IPS-NIHi11 (cell line): ENCODE data around the gene SLC22A5.

ENCODE experiments used
- DNase-seq: peaks from one replicate; pipeline ENCODE4 v3.0.0; 2012; ENCODE audit warnings: mixed read lengths, low spot score

Gene SLC22A5

DNA sequence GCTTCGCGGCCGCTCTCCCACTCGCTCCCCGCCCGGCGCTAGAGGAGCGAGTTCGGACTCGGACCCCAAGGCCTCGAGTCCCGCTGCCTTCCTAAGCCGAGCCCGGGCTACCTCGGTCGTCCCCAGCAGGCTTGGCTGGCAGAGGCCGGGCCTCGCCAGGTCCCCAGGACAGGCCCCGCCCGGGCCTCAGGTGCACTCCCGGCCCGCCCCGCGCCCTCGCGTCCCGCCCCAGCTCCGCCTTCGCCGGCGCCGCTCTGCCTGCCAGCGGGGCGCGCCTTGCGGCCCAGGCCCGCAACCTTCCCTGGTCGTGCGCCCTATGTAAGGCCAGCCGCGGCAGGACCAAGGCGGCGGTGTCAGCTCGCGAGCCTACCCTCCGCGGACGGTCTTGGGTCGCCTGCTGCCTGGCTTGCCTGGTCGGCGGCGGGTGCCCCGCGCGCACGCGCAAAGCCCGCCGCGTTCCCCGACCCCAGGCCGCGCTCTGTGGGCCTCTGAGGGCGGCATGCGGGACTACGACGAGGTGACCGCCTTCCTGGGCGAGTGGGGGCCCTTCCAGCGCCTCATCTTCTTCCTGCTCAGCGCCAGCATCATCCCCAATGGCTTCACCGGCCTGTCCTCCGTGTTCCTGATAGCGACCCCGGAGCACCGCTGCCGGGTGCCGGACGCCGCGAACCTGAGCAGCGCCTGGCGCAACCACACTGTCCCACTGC lies at the start of gene SLC22A5:
Gene SLC22A5, plus strand, starts transcription at position 237 of the 707 bp plus-strand sequence. Its CDS starts 263 bp downstream, at position 500.
- peak; percentile 92 for DNase-seq

DNA sequence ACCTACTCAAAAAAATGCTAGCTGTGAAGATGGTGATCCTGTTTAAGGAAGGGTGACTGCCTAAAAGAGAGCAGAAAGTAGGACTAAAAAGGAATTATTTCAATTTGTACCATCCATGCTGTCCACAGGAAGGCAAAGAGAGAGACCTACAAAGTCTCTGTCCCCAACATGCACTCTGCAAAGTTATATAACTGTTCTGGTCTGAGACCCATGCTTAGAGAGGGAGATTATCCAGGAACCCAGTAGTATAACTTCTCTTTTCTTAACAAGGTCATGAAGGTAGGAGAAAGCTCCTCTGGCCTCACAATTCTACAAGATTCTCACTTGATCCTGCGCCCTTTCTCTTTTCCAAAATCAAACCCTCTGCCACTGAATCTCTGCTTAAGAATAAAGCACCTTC lies 49.5 kb upstream of the SLC22A5 start:
- DNase-seq = no peak

DNA sequence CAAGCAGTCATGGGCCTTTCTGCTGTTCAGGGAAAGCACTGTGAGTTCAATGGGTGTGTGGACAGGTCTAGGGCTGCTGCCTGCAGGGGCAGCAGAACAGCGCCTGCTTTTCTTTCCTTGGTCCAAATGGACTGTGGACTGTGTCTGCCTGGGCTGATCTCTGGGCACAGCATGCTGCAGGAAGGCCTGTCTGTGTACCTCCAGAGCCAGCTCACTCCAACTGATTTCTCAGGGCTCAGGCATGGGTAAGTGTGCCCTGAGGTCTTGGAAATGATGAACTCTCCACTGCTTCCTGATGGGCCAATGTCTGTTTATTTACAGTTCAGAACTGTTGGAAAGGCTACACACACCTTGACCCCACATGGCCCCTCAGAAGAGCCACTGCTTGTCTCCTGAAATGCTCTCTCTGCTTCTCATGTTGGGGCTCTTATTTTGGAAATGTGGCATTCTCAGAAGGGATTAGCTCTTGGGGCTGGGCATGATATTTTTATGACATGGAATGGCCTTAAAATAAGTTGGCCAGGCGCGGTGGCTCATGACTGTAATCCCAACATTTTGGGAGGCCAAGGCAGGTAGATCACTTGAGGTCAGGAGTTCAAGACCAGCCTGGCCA lies 48.3 kb upstream of the SLC22A5 start:
- no peak for DNase-seq

DNA sequence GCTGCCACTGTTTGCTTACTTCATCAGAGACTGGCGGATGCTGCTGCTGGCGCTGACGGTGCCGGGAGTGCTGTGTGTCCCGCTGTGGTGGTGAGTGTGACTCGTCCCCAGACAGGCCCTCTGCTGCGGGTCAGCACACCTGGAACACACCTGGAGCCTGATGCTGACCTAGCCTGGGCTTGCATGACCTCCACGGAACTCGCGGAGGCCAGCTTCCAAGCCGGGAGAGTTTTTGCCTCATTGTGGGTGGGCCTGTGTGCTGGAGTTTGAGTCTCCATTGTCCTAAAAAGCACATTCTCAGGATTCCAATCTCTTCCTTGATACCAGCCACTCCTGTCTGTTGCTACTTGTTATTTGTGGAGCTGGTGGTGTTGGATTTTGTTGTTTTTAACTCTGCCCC lies 47.2 kb upstream of the SLC22A5 start:
- DNase-seq = peak; percentile 63

DNA sequence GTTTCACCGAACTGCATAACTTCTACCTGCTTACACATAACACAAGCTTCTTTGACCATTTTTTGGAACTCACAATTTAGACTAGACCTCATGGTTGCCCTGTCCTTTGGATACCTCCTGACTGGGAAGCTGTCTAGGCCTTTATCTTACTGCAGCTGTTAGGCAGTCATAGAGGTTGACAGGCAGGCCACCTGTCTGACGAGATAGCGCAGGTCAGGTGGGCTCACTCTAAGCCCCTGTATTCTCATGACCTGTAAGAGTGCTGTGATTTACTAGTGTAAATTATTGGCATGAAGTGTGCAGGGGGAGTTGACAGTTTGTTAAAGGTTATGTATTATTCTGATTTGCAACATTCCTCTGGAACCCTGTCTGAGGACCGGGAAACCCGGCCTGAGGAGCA lies 46.3 kb upstream of the SLC22A5 start:
- DNase-seq = no peak

DNA sequence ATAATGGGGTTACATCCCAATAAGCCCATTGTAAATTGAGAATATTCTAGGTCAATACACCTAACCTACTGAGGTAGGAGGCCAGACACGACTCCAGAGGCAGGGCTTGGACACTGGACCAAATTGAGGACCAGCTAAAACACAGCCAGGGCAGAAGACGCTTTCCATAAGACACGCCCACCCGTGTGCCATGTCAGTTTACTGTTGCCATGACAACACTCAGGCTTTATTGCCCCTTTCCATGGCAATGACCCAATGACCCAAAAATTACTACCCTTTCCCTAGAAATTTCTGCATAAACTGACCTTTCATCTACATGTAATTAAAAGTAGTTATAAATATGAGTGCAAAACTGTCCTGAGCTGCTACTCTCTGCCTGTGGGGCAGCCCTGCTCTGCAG lies 43.8 kb upstream of the SLC22A5 start:
- DNase-seq = no peak

DNA sequence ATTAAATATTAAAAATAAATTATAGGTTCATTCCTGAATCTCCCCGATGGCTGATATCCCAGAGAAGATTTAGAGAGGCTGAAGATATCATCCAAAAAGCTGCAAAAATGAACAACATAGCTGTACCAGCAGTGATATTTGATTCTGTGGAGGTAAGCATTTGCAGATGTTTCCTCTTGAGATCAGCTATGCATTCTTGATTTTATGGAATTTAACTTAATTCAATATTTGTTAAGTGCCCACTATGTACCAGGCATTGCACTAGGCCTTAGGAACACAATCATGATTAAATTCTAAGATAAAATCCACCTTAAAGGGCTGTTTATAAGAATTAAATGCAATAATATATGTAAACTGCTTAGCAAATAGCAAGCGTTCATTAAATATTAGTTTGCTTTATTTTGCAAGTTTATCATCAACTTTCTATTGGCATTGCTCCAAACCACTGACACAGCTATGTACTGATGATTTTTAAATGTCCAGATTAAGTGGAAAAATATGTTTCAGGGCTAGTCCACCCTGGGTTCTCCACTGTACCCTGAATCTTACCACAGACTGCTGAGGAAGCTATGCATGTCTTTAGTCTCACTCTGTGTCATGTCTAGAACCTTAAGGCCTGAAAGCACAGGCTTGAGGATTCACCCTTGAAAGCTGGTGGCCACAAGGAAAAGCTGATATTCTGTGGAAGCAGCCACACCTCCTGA lies 42.1 kb upstream of the SLC22A5 start:
- no peak for DNase-seq

DNA sequence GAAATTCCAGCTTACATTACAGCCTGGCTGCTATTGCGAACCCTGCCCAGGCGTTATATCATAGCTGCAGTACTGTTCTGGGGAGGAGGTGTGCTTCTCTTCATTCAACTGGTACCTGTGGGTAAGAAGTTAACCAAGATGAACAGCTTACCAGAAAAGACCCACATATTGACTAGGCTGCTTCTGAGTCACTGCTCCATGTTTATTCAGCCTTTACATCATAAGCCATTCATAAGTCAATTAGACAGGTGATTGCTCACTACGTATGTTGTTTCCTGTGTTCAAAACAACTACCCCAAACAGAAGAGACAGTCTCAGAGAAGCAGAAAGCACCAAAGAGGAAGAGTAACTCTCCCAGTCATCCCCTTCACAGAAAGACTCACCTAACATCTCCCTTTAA lies 34.7 kb upstream of the SLC22A5 start:
- no peak for DNase-seq

DNA sequence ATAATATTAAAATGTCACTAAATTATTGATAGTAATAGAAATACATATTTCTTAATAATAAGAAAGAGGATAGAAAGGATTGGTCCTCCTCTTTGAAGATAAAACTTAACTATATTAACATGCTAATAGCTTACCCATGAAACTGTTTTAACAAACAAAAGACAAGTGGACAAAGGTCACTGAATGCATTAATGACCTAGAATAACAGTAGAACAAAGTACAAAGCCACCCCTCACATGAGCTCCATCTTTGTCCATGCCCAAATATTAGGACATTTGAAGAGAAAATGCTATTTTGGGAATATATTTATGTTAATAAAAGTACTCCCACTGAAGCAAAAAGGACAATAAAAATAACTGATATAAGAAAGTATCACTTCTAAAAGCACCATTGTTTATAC lies 34.1 kb upstream of the SLC22A5 start:
- no peak for DNase-seq

DNA sequence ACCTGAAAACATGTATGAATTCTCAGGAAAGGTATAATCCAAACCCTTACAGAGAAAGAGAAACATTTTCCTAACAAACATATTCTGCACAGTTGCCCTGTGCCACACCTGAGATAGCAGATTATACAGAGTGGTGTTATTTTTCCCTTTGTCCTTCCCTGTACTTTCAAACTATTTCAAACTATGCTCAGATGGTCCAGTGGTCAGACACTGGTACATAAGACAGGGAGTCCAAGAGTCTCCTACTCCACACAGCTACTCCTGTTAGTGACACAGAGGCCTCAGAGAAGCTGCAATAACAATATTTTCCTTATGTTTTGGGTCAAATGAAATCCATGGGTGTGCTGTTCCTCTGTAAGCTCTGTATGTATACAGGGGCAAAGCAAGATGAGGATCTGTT lies 30.0 kb upstream of the SLC22A5 start:
- DNase-seq = no peak

DNA sequence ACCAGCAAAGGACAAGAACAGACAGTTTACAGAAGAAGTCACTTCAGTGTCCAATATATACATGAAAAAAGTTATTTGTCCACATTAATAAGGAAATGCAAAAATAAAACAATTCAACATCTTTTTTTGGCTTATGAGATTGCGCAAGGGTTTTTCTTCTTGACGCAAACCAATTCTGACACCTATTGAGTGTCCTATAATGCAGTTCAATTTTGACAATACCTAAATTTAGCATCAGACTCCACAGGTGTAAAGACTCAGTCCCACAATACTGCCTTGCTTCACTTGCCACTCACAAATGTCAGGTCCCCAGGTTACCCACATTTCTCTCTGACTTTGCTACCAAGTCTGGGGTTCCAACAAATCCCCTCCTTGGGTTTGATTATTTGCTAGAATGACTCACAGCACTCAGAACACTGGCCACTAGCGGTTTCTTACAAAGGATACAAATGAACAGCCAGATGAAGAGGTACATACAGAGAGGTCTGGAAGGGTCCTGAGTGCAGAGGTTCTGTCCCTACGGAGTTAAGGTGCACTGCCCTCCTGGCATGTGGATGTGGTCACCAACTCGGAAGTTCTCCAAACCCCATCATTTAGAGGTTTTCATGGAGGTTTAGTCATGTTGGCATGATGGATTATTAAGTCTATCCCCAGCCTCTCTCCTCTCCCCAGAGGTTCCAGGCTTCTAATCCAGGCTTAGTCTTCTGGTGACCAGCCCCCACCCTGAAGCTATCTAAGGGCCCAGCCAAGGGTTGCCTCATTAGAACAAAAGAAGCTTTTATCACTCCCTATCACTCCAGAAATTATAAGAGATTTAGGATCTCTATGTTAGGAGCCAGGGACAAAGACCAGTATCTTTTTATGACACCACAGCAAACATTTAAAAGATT lies 27.0 kb upstream of the SLC22A5 start:
- DNase-seq = no peak

DNA sequence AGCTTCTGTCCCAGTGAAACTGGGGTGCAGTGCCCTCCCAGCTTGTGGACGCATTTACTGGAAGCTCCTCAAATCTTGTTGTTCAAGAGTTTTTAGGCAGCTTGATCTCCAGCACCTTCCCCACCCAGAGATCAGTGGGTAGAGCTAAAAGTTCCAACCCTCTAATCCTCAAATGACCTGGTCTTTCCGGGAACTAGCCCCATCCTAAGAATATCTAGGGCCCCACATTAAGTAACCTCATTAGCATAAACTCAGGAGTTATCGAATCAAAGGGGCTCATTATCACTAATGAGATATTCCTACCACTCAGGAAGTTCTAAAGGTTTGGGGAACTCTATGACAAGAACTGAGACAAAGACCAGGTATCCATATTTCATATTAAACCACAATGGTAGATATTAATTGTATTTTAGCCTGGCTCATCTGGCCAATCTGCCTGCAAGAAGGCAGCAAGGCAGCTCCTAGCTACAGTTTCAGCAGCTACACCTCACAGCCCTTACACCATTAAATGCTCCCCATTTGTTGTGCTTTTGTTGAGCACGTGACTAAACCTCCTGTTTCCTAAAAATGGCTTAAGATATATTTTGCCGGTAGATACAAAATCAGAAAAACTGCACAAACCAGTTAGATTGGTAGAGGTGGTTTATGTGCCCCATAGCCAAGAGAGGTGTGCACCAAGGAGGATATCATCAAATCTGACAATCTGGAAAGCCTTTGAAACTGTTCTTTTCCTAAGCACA lies 24.6 kb upstream of the SLC22A5 start:
- no peak for DNase-seq

DNA sequence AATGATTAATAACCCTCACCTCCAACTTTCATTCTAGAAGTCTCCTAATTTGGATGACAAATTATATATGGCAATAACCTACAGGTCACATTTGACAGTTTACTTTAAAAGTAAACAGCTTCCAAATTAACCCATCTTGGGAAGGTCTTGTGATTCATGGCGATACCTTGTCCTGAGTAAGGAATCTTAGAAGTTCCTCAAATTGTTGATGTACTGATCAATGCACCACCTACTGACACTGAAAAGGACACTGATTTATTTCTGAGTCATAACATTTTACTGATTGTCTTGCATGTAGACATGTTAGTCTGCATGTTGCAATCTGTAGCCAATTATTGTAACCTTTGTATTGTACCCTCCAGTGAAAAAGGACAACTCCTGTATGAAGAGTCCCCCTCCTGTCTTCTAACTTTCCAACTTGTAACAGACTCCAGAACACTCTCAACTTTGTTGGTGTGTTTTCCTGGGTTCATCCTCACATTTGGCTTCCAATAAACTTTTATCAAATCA lies 16.0 kb upstream of the SLC22A5 start:
- DNase-seq = no peak

DNA sequence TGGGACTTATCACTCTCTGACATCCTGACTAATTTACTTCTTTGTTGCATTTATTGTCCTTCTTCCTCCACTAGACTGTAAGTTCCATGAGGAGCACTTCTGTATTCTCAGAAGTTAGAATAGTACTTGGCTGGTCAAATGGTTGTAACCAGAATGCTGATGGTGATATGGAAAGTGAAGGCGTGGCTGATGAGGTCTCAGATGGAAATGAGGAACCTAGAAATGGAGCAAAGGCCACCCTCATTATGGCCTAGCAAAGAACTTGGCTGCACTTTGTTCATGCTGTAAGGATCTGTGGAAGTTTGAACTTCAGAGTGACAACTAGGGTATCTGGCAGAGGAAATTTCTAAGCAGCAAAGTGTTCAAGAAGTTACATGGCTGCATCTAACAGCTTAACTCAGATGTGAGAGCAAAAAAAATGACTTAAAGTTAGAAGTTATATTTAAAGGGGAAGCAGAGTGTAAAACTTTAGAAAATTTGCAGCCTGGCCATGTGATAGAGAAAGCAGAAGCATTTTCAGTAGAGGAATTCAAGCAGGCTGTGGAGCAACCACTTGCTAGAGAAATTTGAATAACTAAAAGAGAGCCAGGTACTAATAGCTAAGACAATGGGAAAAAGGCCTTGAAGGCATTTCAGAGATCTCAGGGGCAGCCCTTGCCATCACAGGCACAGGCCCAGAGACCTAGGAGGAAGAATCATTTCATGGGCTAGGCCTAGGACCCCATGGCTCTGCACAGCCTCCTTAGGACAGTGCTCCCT lies 14.9 kb upstream of the SLC22A5 start:
- no peak for DNase-seq

DNA sequence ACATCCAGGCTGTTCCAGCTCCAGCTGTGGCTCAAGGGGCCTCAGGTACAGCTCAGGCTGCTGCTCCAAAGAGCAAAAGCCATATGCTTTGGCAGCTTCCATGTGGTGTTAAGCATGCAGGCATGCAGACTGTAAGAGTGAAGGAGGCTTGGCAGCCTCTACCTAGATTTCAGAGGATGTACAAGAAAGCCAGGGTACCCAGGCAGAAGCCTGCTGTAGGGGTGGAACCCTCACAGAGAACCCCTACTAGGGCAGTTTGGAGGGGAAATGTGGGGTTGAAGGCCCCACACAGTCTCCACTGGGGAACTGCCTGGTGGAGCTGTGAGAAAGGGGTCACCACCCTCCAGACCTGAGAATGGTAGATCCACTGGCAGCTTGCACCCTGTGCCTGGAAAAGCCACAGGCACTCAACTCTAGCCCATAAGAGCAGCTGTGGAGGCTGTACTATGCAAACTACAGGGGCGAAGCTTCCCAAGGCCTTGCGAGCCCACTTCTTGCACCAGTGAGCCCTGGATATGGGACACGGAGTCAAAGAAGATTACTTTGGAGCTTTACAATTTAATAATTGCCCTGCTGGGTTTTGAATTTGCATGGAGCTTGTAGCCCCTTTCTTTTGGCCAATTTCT lies 14.3 kb upstream of the SLC22A5 start:
- no peak for DNase-seq

DNA sequence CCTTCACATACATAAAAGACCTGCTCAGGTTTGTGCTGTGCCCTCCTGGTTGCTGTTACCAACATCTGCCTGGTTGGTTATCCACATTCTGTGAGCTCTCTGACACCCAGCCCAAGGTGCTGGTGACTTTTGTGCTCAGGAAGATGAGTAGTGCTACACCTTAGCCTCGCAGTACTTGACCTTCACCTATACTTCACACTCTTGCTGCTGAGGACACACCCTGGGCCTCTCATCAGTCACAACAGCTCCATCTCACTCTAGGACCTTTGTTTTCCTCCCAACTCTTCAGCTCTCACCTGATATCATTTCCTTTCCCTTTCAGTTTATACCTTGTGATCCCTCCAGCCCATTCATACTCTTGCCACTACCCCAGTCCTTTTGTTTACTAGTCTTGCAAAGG lies 10.7 kb upstream of the SLC22A5 start:
- no peak for DNase-seq

DNA sequence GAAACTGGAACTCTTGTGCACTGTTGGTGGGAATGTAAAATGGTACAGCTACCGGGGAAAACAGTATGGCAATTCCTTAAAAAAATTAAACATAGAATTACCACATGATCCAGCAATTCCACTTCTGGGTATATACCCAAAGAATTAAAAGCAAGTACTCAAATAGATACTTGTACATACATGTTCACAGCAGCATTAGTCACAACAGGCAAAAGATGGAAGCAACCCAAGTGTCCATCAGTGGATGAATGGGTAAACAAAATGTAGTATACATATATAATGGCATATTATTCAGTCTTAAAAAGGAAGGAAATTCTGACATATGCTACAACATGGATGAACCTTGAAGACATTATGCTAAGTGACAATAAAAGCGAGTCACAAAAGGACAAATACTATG lies 7.4 kb upstream of the SLC22A5 start:
- DNase-seq = no peak

DNA sequence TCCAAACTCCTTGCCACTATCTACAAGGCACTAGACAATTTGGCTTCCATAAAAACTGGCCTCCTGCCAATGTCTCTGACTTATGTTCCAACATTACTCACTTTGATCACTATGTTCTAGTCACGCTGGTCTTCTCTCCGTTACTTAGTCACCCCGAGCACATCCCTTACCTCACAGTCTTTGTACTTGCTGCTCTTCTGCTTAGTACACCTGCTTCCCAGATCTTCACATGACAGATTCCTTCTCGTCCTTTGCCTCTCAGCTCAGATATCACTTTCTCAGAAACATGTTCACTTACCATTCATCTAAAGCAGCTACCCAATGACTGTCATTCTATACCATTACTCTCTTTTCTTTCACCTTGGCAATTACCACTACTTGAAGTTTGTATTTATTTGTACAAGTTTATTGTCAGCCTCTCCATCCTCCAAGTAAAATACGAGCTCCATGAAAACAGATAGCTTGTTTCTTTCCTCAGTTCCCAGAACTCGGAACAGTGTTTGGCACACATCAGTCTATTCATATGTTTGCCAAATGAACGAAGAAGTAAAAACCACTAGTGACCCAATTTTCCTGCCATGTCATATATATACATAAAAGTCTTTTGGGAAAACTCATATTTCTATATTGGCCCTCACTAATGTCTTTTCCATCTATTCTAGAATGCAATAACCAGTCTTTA lies 5.9 kb upstream of the SLC22A5 start:
- DNase-seq = no peak

DNA sequence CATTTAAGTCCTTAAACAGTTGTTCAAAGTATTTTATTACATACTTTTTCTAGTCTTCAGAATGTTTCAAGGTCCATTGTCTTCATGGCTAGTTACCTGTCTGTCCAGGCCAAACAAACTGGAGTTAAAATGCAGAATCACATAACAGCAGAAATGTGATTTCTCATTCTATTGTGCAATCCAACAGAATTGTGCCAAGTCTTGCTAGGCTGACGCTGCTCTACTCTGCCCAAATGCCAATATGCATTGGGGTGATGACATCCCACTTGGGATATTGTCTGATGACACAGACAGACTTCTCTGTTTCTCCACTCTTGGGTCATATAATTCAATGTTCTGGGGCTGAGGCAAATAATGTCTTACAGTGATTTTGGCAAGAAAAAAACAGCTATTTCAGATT lies 5.2 kb upstream of the SLC22A5 start:
- no peak for DNase-seq

DNA sequence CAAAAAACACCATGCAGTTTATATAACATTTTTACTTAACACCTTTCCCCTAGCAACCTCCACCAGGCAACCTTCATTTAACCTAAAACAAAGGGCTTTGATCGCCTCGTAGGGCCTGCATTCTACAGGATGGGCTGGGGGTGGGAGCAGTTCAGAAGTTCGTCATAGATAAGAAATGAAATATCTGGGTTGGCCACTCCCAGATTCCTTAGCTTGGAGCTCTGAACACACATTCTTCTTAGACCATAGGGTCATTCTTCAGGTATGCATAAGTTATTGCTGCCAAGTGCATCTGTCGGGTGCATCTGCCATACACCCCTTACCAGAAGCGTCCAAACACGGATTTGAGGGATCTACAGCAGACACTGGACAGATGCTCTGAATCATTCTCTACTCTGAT lies 4.3 kb upstream of the SLC22A5 start:
- DNase-seq = no peak
